C1 segment of cervical spinal cord (tissue), 14 donors: ENCODE measurements around the gene ANO3.
"Not testable (repeated sequence)": the region's sequence is repeated elsewhere in the genome, so short reads cannot be mapped to it uniquely, and the experiment has no call there.

Experiments
- DNase-seq, 14 donors: peaks; one replicate each; lab custom pipeline; 2025; lab: John Stamatoyannopoulos, UW

ANO3 gene

DNA sequence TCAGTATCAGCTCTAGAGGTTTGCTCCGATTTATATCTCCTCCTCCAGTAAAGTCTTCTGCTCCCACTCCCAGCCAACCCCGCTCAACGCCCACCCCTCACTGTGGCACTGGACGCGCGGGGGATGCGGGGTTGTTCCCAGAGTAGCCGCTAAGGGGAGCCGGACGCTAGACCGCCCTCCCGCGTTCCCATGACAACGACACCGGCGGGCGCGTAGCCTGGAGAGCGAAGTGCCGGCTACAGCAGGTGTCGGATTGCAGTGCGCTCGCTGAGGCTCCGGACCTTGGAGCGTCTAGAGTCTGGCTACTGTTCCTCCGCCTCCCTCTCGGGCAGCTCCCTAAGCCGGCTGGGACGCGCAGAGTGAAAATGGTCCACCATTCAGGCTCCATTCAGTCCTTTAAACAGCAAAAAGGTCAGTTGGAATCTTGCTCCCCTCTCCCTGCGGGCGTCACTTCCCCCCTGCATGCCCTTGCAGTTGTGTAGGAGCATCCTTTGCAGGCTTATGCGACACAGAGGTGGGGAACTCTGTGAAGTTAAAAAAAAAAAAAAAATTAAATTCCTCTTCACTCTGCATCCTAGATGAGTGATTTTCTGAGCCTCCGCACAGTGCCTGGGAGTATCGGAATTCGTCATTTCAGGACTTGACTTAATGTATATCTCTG is at the start of gene ANO3:
Gene ANO3 (plus strand): TSS at position 220 of the 661 bp plus-strand sequence. CDS start 146 bp downstream, at position 366.
- peak in 8 of 14 donors; percentile 0 to 50 (median 2) for DNase-seq

DNA sequence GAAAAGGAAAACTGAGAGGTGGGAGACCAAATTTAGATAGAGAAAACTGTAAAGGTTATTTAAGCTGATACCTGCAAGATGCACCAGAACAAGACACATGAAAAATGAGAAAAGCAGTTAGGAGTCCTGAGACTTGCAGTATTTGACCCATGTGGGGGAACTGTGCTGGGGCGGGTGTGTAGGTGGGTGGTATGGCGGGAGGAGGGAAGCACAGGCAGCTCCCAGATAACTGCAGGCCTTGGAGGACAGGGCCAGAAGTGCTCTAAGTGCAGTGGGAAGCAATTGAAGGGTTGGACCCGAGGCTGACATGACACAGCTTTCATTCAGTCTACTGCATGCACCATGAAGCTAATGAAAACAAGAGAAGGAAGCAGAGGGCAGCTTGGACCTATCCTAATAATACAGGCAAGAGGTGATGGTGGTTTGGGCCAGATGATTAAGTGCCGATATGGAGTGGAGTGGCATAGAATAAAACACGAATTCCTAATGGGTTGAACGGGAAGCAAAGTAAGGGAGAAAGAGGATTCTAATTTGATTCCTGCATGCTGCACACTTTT is 48.0 kb upstream of the ANO3 start:
- no peak for DNase-seq

DNA sequence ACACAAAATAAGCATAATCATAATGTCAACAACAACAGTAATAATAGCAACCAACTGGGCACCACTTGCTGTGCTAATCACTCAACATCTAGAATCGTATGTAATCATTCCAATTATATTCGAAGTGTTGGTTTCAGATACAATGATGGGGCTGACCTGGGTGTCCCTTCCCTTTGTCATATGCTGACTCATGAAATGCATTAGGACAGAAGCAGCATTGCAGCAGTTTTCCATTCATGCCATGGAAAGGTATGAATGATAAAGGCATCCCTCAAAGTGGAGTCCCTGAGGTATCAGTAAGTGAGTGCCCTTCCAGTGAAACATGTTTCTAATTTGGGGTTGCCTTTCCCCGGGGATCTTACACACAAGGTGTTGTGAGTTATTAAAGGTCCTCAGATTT is 46.3 kb upstream of the ANO3 start:
- DNase-seq: no peak

DNA sequence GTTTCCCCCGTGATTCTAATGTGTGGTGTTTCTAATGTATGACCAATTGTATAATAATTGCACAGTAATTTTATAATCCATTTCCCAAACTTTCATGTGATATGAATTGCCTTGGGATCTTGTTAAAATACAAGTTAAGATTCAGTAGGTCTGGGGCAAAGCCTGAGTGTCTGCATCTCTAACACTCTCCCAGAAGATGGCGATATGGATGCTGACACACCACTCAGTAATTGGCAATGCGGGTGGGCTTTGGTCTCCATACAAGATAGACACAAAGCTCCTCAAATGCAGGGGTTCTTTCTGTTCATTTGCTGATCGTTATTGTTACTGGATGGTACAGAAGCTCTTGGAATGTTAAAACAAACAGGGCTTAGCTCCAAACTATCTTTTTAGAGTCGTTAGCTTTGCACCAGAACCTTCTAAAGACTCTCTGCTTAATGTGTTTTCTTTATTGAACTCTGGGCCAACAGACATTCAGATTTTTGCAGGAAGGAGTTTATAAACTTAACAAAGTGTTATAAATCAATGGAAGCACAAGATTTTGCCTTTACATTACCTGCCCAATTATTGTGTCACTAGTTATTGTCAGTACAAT is 45.4 kb upstream of the ANO3 start:
- DNase-seq: no peak

DNA sequence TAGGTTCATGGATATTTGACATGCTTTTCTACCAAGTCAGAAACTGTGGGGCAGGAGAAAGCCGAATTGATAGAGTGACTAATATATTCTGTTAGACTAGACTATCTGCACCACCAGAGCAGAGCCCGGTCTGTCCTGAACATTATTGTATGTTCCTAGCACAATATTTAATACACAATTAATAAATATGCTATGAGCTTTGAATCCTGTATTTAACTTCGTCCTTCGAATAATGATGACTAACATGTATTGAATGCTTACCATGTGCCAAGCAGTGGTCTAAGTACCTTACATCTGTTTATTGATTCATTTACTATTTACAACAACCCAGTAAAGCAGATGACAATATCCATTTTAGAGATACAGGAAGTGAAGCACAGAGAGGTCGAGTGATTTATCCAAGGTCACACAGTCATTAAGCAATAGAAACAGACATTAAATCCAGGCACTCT is 44.8 kb upstream of the ANO3 start:
- no peak for DNase-seq

DNA sequence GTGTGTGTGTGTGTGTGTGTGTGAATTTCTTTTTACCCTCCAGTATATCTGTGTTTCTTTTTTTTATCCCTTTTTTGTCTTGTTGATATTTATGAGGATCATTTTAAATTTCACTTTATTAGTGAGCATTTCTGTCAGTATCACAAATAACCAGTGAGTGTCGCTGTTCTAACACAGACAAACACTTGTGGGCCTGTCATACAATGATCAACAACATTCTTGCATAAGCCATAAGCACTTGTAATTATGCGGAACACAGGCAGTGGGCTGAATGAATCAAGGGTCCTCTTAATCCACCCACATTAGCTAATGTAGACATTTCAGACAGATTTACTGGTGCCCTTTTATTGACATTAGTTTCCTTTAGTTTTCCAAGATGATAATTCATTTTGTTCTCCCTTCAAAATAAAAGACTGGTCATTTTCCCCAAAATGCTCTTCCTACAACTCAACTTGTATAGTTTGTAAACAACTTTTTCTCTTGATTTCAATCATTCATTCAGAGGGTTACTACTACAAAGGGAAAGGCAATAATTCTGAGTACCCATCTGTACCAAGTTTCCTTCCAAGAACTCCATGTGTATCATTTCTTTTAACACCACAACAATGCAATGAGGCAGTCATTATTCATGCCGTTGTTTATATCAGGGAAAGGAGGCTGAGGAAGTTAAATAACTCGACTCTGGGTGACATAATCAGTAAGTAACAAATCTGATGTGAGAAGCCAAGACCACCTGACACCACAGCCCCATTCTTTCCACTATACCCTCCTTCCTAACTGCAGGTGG is 34.5 kb upstream of the ANO3 start:
- DNase-seq: peak in 1 of 14 donors; percentile 5

DNA sequence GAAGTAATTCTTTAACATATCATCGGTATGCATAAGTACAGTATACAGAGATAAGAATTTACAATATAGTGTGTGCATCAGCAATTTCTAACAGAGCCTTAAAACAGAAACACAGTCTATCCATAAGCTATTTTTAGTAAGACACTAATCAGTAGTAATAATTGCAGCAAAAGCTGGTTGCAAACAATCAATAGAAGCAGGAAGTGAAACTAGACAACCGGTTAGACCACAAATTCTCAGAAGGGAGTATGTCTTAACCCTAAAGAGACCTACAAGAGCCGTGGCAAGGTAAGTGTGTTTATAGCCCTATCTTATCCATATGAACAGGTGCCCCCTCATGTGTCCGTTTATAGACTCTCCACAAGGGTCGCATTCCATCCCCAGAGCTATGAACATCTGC is 15.6 kb upstream of the ANO3 start:
- not testable (repeated sequence) for DNase-seq

DNA sequence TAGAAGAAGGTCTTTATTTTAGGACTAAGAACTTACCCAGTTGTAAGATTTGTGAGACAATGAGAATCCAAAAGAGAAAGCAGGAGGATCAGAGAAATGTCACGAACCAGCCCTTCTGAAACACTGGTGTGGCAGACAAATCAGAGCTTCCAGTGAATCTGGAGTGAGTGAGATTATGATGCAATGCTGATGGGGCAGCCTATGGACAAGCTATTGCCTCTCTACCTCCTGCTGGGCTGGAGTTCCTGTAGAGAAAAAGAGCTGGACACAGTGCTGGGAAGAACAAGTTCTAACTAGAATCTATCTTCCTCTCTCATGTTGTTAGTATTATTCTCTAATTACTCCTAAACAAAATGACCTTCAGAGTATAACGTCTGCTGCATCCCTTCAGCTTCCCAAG is 12.0 kb upstream of the ANO3 start:
- DNase-seq: no peak

DNA sequence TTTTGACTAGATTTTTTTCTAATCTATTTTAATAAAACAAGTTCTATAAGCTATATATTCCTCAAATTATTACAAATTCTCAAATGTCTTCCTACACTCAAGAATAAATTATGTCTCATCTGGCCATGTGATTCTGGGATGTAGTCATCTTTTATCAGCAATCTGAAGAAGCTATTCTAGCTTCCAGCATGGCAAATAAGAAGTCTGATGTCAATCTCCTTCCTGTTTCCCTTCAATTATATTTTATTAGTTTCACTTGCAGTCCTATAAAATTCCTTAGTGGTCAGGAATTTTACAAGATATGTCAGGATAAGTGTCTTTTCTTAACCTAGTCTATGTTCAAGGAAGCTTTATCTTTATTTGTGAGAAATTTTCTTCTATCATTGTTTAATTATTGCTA is 10.4 kb upstream of the ANO3 start:
- no peak for DNase-seq

DNA sequence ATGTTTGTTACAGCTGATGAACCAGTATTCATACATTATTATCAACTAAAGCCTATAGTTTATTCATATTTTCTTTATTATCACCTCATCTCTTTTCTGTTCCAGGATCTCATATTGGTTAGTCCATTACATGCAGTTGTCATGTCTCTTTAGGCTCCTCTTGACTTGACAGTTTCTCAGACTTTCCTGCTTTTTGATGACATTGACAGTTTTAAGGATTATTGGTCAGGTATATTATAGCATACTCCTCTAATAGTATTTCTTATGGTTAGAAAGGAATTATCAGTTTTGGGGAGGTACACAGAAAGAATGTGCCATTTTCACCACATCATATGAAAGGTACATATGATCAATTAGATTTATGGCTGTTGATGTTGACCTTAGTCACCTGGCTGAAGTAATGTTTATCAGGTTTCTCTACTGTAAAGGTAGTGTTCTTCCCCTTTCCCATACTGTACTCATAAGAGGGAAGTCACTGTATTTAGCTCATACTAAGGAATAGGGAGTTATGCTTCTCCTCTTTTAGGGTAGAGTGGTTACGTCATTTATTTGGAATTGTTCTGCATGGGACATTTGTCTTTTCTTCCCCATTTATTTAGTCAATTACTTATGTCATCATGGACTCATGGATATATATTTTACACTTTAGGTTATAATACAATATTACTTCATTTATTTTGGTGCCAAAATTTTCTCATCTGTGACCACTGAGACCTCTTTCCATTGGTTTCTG is 9.4 kb upstream of the ANO3 start:
- no peak for DNase-seq

DNA sequence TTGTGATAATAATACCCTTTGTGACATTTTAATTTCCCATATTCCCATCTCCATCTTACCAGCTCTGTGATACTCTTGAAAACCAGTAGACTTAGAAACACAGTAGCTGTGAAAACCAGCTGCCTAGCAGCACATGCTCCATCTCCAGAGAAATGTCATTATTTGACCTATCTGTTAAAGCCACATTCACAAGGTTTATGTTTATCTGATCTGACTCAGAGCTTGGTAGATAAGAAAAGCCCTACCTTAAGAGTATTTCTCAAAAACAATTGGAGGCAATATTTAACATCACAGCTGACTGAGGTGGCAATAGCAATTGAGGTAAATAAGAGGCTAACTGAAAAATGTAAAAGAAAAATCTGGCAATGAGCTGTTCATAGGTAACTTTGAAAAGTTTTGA is 8.1 kb upstream of the ANO3 start:
- no peak for DNase-seq

DNA sequence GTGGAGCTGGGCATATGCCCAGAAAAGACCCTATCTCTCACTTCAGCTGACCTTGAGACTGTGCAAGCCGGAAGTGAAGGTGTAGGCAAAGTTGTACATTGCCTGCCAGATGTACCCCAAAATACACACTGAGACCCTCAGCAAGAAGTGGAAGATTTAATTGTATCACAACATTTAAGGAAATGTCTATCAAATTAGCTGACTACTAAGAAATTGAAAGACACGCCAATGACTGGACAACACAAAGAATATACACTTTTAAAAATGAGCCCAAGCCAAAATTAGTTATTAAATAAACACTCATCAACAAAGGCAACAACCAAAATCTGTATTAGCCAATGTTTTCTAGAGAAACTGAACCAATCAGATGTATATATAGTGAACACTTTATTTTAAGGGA is 7.7 kb upstream of the ANO3 start:
- DNase-seq: no peak

DNA sequence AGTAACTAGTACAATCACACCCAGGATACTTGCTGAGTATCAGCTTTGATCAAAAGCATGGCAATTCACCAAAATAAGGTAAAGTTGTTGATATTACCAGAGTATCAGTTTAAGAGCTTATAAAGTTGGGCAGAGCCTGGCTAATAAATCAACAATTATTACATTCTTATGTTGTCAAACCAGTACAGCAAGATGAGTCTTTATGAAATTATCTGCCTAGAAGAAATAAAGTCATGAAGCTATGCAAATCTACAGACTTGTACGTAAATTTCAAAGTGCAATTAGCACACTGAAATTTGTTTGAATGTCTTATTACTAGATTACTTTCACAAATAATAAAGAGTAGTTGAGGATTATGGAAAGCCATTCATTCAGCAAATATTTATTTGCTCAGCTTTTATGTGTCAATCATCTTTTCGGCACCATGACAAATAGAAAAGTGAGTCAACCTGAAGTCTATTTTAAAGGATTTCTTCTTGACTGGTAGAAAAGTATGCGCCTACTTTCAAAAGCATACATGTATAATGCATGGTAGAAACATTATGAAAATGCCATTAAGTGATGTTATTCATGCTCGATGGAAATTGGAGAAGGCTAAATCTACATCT is 5.0 kb upstream of the ANO3 start:
- DNase-seq: no peak

DNA sequence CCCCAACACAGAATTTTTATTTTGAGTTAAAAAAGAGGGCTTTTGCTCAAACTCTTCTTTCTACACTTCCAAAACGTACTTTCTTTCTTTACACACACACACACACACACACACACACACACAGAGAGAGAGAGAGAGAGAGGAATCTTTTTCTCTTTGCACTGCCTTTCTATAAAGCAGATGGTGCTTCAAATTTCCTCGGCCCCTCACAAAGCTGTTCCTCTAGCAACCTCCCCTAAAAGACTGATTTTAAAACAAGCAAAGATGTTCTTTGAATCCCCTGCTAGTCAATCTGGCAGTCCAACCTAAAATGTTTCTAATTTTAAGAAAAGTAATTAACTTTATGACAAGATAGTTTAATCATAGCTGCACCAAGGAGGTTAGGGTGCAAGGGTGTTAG is 2.7 kb upstream of the ANO3 start:
- no peak for DNase-seq

DNA sequence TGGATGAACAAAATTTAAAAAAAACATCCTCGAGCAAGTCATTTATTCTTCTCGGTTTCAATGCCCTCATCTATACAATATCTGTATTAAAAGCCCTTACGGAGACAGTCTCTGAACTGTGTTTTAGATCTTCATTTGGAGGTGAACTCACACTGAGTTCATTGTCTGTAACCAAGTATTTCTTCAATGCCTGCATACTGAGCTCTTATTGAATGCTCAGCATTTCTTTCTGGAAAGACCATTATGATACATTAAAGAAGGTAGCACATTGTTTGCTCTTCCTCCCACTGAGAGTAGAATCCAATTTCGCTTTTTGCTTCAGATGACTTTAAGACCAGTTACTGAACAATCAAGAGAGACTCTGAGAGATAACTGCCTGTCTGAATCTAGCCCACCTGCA is 1.7 kb upstream of the ANO3 start:
- DNase-seq: no peak

DNA sequence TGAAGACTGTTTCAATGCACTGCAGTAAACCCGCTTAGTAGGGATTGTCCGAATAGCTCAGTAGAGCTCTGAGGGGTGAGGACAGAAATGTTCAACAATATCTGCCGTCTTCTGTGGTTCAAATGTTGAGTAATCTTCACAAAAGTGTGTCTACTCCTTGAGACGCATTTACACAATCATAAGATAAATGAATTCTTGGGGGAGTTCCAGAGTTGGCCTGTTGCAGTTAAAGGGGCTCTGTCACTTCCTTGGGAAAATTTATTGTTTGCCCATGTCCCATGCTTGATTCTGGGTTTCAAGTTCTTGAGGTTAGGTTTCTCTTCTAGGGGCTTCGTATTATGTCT is 614 bp downstream of the ANO3 start:
- DNase-seq: no peak

DNA sequence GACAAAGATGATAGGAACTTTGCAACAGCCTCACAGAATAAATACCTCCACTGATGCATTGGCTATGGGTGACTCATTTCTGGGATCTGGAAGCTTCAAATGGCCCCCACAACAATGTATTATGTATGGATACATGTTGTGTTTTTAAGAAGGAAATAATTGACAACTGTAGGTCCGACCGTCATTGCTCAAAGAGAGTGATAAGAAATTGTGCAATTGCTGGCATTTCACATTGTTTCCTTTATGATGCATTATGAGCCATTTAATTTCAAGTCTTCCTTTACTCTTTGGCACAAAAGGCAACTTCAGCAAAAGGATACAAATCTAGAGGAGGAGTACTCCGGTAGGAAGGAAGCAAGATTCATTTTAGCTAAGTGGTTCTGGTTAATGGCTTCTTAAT is 2.0 kb downstream of the ANO3 start:
- no peak for DNase-seq

DNA sequence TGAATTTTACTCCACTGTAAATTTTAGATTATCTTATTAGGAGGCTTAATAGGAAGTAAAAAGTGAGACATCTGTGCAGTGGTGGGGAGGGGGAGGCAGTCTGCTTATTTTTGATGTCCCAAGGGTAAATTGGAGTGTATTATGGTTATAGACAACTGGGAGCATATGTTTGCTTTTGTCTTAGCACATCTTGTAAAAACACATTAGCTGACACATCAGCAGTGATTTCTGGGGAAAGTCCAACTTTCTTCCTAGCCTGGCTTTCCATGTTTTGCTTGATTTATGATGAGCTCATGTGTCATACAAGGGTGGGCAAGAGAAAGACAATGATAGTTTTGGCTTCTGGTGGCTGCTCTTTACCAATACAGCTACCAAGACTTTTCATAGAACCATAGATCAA is 4.0 kb downstream of the ANO3 start:
- no peak for DNase-seq

DNA sequence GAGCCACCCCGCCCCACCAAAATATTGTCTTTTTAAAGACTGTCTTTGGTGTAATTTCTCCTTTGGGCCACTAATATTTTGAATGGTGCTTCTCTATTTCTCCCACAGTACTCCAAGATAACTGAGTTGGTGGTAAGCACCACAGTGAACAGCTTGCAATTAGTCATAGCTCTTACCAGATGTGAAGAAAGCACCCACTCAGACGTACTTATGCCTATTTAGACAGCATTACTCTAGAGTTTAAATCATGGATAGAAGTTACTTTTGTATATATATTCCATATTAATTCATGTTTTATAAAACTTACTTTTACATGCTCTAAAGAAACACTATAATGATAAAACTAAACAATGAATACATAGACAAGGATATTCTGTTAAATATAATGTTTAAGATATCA is 12.7 kb downstream of the ANO3 start:
- no peak for DNase-seq

DNA sequence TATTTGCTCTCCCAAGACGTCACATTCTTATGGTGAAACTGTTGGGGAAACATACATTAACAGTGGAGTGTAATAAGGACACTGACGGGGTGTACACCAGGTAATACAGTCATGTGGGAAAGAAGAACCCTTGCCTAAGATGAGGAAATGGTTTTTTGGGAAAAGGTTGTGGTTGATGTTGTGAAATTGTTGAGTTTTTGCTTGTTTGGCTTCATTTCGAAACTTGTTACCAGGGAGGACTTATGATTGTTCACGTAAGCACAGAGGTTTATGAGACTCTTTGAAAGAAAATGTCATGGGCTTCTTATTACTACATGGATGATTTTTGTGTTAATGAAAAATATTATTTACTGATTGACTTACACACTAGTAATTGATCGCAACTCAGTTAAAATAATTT is 16.8 kb downstream of the ANO3 start:
- DNase-seq: no peak

DNA sequence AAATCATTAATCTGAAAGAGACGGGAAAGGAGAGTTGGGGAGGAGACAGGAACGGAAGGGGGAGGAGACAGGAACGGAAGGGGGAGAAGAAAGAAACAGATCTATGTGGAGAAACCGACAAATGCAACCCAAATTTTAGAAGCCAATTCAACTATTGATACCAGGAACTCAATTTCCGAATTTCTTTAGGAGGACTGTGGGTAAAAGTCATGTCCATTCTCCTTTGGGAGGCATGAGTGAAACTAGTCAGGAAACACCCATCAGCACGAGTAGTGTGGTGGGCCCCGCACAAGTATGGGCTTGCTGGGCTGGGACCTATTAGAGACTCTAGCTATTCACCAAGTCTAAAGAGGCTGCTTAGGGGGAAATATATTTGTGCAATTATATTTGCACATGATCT is 18.1 kb downstream of the ANO3 start:
- no peak for DNase-seq

DNA sequence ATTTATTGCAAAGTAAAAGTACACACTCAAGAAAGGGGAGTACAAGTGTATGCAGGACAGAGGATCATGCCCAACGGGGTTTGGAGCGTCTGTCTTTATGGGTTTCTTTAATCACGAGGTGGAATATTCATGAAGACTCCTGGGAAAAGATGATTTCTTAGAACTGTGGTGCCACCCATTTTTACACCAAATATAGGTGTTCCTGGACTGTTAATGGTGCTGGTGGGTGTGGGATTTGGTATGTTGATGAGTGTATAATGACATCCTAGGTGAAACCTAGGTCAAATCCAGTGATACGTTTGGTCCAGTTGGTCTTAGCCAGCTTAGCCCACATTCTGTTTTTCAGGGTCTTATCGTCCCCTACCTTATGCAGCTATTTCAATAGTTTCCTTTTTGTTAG is 21.1 kb downstream of the ANO3 start:
- DNase-seq: no peak
